Stimulated activated memory B cell treated with anti-CD40 and anti-IgM and Interleukin-4, amounts not matched to agents 10 μg/mL and 1 μg/mL and 100 μg/mL, for 72 hours (primary cell): ENCODE data around the gene EEF1G.
"Not testable (repeated sequence)": the region's sequence is repeated elsewhere in the genome, so short reads cannot be mapped to it uniquely, and the experiment has no call there.

ENCODE experiments used
- ATAC-seq: fragments of 150-1000 bp; cut with Tn5 transposase; 2 replicates; pipeline ENCODE4 v1.10.0; 2021
- H3K27ac Mint-ChIP-seq: one replicate; pipeline ENCODE4 v1.8.0; 2022; ENCODE audit warnings: mild to moderate bottlenecking, mixed read lengths
- H3K27me3 Mint-ChIP-seq: one replicate; pipeline ENCODE4 v1.8.0; 2022; ENCODE audit warnings: mixed read lengths
- H3K36me3 Mint-ChIP-seq: one replicate; pipeline ENCODE4 v1.8.0; 2022; ENCODE audit warnings: mixed read lengths
- H3K4me1 Mint-ChIP-seq: one replicate; pipeline ENCODE4 v1.8.0; 2022; ENCODE audit warnings: mixed read lengths
- H3K4me3 Mint-ChIP-seq: one replicate; pipeline ENCODE4 v1.8.0; 2022; ENCODE audit warnings: mild to moderate bottlenecking, moderate library complexity, mixed read lengths
- H3K9me3 Mint-ChIP-seq: one replicate; pipeline ENCODE4 v1.8.0; 2022; ENCODE audit warnings: mixed read lengths

The EEF1G gene

GRCh38 chr11:62556108-62556874, 17.4 kb downstream of the EEF1G start:
- Mint-ChIP-seq H3K4me3 (peak overlapping the region; percentile 63), H3K36me3 (peaks cover 28% of the 10 kb centered on the region), H3K9me3 (no peaks in the 10 kb centered on the region), H3K27me3 (no peaks in the 10 kb centered on the region), H3K4me1 (peaks cover 92% of the 10 kb centered on the region), H3K27ac (peak overlapping the region; percentile 96)
- ATAC-seq: peak; percentile 76

DNA sequence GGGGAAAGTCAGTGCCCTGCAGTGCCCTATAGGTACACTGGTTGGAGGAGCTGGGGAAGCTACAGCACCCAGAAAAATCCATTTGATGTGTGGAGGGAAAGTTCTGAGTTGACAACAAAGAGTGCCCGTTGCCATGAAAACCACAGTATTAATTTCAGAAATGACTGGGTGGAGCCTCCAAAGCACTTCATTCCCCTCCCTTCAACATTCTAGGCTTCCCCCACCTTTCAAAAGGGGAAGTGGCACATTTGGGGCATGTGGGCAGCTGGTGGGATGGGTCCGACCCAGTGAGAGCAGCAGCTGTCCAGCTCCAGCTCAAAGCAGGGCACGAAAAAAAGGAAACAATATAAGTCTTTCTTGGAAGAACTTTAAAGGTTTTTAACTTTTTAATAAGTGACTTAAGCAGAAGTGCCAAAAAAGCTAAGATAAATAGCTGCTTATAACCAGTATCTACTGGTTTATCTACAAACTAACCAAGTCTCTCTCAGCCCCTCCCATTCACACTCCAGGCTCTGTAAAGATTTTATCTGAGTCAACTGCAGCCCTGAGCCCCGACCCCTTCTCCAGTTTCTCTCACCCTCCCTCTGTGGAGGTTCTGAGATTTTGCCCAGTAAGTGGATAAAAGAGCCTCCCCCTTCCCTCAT, 18.1 kb downstream of the EEF1G start:
- Mint-ChIP-seq H3K9me3 (no peaks in the 10 kb centered on the region), H3K4me3 (peak overlapping the region; percentile 63)

DNA sequence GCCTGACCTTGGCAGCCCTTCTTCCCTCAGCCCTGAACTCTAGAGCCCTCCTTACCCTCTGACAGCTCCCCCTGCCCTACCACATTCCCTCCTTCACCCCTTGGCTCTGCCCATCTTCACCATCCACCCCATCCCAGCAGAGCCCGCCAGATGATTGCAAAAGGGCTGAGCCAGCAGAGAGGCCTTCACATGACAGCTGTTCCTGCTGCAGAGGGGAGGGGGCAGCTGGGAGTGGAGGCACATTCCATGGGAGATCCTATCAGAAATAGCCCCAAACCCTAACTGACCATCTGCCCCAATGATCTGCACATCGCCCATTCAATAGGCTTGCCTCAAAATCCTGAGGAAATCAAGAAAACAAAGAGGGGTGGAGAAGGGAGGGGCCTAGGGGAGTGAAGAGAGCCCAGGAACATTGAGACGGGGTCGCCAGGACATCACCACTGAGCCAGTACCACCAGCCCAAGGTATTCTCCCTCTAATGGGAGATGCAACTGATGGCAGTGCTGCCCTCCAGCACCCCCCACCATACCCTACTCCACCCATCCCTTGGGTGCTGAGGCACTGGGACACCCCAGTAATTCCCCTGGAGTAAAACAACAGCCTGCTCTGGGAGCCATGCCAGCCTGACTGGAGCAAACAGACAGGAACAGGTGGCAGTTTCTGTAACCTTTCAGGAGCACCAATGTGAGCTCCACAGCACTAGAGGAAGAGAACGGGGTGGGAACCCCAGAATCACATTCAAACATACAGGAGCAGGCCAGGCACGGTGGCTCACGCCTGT, 19.1 kb downstream of the EEF1G start:
- Mint-ChIP-seq H3K27me3 (no peaks in the 10 kb centered on the region), H3K9me3 (no peaks in the 10 kb centered on the region), H3K4me3 (no peak overlapping the region), H3K4me1 (peaks cover 92% of the 10 kb centered on the region), H3K27ac (peak overlapping the region; percentile 96), H3K36me3 (peaks cover 11% of the 10 kb centered on the region)
- no peak for ATAC-seq

More for the DNA sequence above, 18.1 kb downstream of the EEF1G start:
- ATAC-seq: peak; percentile 75
- Mint-ChIP-seq H3K27me3 (no peaks in the 10 kb centered on the region), H3K4me1 (peaks cover 92% of the 10 kb centered on the region), H3K36me3 (peaks cover 21% of the 10 kb centered on the region), H3K27ac (peak overlapping the region; percentile 96)

DNA sequence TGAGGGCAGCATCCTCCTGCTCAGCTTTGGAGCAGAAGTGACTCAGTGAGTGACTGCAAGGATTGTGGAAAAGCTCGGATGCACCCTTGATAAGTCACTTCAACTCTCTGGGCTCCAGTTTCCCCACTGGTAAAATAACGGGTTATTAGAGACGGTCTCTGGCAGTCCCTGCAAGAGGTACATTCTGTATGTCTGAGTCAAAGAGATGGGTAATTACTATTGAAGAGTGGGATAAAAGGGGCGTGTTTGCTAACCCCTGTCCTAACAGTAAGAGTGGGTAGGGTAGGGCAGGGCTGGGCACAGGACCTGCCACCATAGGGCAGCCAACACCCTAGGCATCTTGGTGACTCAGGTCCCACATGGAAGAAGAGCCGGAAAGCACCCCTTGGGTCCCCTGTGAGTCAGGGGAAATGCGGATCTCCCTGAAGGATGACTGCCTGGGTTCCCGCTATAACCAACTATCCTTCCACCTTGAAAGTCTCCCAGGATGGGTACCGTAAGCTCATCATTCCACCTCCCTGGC, 19.8 kb downstream of the EEF1G start:
- Mint-ChIP-seq H3K4me3 (no peak overlapping the region), H3K27me3 (no peaks in the 10 kb centered on the region), H3K4me1 (peaks cover 88% of the 10 kb centered on the region), H3K27ac (peak overlapping the region; percentile 96), H3K9me3 (no peaks in the 10 kb centered on the region), H3K36me3 (peaks cover 4% of the 10 kb centered on the region)
- no peak for ATAC-seq

DNA sequence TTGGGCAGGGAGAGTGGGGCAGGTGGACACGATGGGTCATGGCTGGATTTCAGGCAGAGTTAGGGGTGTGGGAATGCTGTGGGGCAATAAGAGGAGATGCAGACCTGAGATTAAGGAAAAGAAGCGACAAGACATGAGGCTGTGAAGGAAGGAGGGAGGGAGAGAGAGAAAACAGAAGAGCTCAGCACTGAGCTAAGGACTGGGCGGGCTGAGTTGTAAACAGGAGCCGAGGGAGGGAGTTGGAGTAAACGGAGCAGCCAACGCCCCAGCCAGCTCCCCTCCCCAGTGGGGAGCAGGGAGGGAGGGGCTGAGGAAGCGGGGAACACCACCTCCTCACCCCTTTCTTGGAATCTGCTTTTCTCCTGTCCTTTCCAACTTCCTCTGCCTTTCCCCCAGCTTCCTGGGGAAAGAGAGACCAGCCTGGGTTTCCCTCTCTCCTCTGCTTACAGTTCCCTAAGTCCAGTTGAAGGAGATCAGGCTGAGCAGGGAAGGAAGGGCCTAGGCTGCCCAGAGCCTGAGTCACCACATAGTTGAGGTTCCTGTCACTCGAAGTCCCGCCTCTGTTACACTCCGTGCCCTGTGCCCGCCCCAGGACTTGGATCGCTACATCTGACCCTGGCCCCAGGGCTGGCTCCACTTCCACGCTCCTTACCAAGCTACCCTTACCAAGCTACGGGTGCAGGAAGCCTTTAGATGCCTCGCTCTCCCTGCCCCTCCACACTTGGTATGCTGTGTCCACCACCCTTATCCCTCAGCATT, 20.4 kb downstream of the EEF1G start:
- H3K27ac Mint-ChIP-seq: peak overlapping the region; percentile 96
- no peaks in the 10 kb centered on the region for H3K9me3 Mint-ChIP-seq
- H3K27me3 Mint-ChIP-seq: no peaks in the 10 kb centered on the region
- ATAC-seq: no peak
- H3K36me3 Mint-ChIP-seq: no peaks in the 10 kb centered on the region
- H3K4me3 Mint-ChIP-seq: peak overlapping the region; percentile 29
- H3K4me1 Mint-ChIP-seq: peaks cover 89% of the 10 kb centered on the region

- Mint-ChIP-seq H3K9me3 (no peaks in the 10 kb centered on the region), H3K4me3 (peak overlapping the region; percentile 9), H3K27ac (peak overlapping the region; percentile 96), H3K27me3 (no peaks in the 10 kb centered on the region), H3K36me3 (no peaks in the 10 kb centered on the region), H3K4me1 (peaks cover 90% of the 10 kb centered on the region)
- no peak for ATAC-seq
Measured at GRCh38 chr11:62552485-62553079, 21.1 kb downstream of the EEF1G start.

- not testable (repeated sequence) for ATAC-seq, H3K9me3 Mint-ChIP-seq, H3K4me3 Mint-ChIP-seq, H3K36me3 Mint-ChIP-seq, H3K27me3 Mint-ChIP-seq
- peak overlapping the region; percentile 96 for H3K27ac Mint-ChIP-seq
- peaks cover 74% of the 10 kb centered on the region for H3K4me1 Mint-ChIP-seq
Measured at GRCh38 chr11:62550478-62550877, 23.2 kb downstream of the EEF1G start.

DNA sequence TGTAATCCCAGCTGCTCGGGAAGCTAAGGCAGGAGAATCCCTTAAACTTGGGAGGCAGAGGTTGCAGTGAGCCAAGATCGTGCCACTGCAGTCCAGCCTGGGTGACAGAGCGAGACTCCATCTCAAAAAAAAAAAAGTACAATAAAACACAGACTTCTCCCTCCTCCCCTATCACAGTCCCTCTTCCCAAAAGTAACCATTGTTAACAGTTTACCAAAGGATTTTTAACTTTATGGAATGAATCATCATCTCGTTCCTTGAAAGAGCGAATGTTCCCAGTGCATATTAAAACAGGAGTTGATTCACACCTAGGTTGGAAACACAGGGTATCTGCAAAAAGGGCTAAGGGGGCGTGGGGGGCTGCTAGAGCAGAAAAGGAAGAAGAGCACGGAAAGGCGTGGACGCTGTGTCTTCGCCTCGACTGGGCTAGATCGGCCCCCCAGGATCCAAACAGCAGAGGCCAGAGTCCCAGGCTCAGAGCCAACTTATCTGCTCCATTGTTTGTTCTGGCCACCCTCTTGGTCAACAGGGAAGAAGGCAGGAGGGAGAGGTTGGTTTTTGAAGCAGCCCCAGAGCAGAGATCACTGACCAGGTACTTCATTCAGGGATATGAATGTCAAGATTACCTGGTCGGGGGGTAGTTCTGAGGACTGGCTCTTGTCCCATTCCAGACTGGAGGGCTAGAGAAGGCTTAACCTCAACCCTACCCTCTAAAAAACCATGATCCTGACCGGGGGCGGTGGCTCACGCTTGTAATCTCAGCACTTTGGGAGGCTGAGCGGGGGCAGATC, 25.0 kb downstream of the EEF1G start:
- Mint-ChIP-seq H3K36me3 (peaks cover 5% of the 10 kb centered on the region), H3K27ac (peak overlapping the region; percentile 92), H3K27me3 (no peaks in the 10 kb centered on the region), H3K4me1 (peaks cover 74% of the 10 kb centered on the region), H3K9me3 (no peaks in the 10 kb centered on the region), H3K4me3 (no peak overlapping the region)
- ATAC-seq: no peak

- Mint-ChIP-seq H3K27ac (peak overlapping the region; percentile 92), H3K27me3 (no peaks in the 10 kb centered on the region), H3K9me3 (no peaks in the 10 kb centered on the region), H3K4me3 (peak overlapping the region; percentile 74), H3K4me1 (peaks cover 74% of the 10 kb centered on the region), H3K36me3 (peaks cover 5% of the 10 kb centered on the region)
- no peak for ATAC-seq
Measured at GRCh38 chr11:62547691-62548281, 25.9 kb downstream of the EEF1G start.

DNA sequence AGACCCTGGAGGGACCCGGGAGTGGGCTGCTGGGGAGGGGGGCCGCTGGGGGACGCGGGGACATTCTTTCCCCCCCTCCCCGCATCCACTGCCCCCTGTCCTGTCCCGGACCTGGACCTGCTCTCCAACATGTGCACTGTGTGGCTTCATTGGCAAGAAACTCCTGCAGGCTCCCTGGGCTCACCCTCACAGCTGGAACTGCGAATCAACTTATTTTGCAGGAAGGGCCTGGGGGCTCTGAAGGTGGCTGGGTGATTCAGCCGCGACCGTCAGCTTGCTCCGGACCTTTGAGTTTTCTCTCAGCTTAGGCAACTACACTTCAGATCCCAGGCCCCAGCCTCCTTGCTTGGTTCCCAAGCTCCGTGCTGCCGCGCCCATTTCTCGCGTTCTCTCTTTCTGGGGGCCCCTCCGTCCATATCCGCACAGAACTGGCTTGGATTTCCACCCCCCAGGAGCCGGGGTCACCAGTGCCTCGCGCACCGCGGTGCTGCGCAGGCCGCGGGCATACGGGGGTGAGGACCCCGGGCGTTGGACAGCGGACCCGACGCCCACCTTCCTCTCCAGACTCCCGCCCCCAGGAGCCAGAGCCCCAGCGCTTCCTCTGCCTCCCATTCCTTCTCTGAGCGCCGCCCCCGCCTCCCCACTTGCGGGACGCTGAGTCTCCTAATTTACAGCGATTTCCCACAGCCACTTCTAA, 26.6 kb downstream of the EEF1G start:
- no peaks in the 10 kb centered on the region for H3K27me3 Mint-ChIP-seq
- H3K27ac Mint-ChIP-seq: peak overlapping the region; percentile 92
- peak; percentile 1 for ATAC-seq
- peaks cover 74% of the 10 kb centered on the region for H3K4me1 Mint-ChIP-seq
- no peaks in the 10 kb centered on the region for H3K9me3 Mint-ChIP-seq
- H3K4me3 Mint-ChIP-seq: peak overlapping the region; percentile 74
- H3K36me3 Mint-ChIP-seq: peaks cover 5% of the 10 kb centered on the region

GRCh38 chr11:62546244-62546928, 27.3 kb downstream of the EEF1G start, which contains the start of gene AHNAK:
Gene AHNAK, minus strand, starts transcription at chr11:62546806. Its CDS starts 10,708 bp downstream, at chr11:62536098.
- Mint-ChIP-seq H3K9me3 (no peaks in the 10 kb centered on the region), H3K27me3 (no peaks in the 10 kb centered on the region), H3K4me1 (peaks cover 74% of the 10 kb centered on the region), H3K4me3 (peak within 1 kb of the TSS; percentile 94), H3K36me3 (peaks cover 5% of the 10 kb centered on the region), H3K27ac (peak within 1 kb of the TSS; percentile 92)
- peak; percentile 78 for ATAC-seq

GRCh38 chr11:62545437-62546243, 28.1 kb downstream of the EEF1G start:
- Mint-ChIP-seq H3K27me3 (no peaks in the 10 kb centered on the region), H3K36me3 (peaks cover 5% of the 10 kb centered on the region), H3K4me3 (peak overlapping the region; percentile 94), H3K4me1 (peaks cover 74% of the 10 kb centered on the region), H3K27ac (peak overlapping the region; percentile 92), H3K9me3 (no peaks in the 10 kb centered on the region)
- ATAC-seq: peak; percentile 34
